GM12878 (cell line): Measurements from ENCODE around the gene FAM107A. TPM values are rescaled to one million over a fixed set of nuclear protein-coding genes. Genes with fewer than 3 reads are reported as not detected.

Experiments
- ATAC-seq: fragments of 200-7000 bp; cut with Tn5 transposase; 3 replicates; pipeline ENCODE4 v1.9.1; 2020; ENCODE audit warnings: mild to moderate bottlenecking, moderate library complexity
- BruUV-seq: library from RNA; stranded (reverse); fragments of 400-500 nt; replicated peaks from 2 replicates; lab custom pipeline; 2021; lab: Mats Ljungman, UMichigan
- CTCF ChIA-PET: fragments of 300-600 bp; sonication (Branson Sonifier 250); formaldehyde crosslinking; extraction: SDS; loops from one replicate; lab custom pipeline; 2021; ENCODE audit warnings: inconsistent platforms; lab: Yijun Ruan, JAX
- POLR2A ChIA-PET: fragments of 350-600 bp; formaldehyde crosslinking; extraction: SDS; loops from one replicate; lab custom pipeline; 2021; ENCODE audit warnings: inconsistent platforms; lab: Charles Lee
- RAD21 ChIA-PET: fragments of 300-600 bp; sonication (Branson Sonifier 250); formaldehyde crosslinking; loops from one replicate; lab custom pipeline; 2023; ENCODE audit warnings: antibody characterized with exemption; ENCODE audit not compliant: unreplicated experiment; lab: Charles Lee
- SMC1A ChIA-PET: fragments of 300-600 bp; sonication (Branson Sonifier 250); formaldehyde crosslinking; loops from one replicate; lab custom pipeline; 2023; ENCODE audit not compliant: unreplicated experiment, uncharacterized antibody; lab: Charles Lee
- DNase-seq: peaks from one replicate; pipeline ENCODE4 v3.0.0-alpha.2; 2011; ENCODE audit warnings: low read depth, low spot score
- FAIRE-seq: peaks from 3 replicates; lab custom pipeline; 2011; peaks lifted over from hg19 to GRCh38; lab: Jason Lieb, UNC
- H2AFZ ChIP-seq: 2 replicates; pipeline ENCODE4 v1.6.0; 2011; ENCODE audit warnings: low read depth, low read length, control low read depth; ENCODE audit not compliant: control insufficient read depth
- H3K27ac ChIP-seq: 2 replicates; pipeline ENCODE4 v1.5.1; 2011; ENCODE audit warnings: control low read depth; ENCODE audit not compliant: control insufficient read depth, insufficient read depth
- H3K27me3 ChIP-seq, 2 experiments: replicated peaks in 1 of 2; 2 replicates each; pipeline versions ENCODE4 v1.6.0 to v1.6.1; 2011; ENCODE audit warnings: low read length in 1 of 2; ENCODE audit not compliant: control insufficient read depth in 2 of 2, insufficient read depth in 2 of 2
- H3K36me3 ChIP-seq, 2 experiments: 2 replicates each; pipeline ENCODE4 v1.5.1; 2011; ENCODE audit warnings: low read length in 1 of 2; ENCODE audit not compliant: control insufficient read depth in 2 of 2, insufficient read depth in 2 of 2
- H3K4me1 ChIP-seq: 2 replicates; pipeline ENCODE4 v1.6.1; 2011; ENCODE audit warnings: mild to moderate bottlenecking, low read length, moderate library complexity, mixed read lengths; ENCODE audit not compliant: control insufficient read depth, insufficient read depth
- H3K4me2 ChIP-seq: 2 replicates; pipeline ENCODE4 v1.6.0; 2011; ENCODE audit warnings: control low read depth; ENCODE audit not compliant: control insufficient read depth, insufficient read depth
- H3K4me3 ChIP-seq: fragments of 200-600 bp; sonication (generic); 2 replicates; pipeline ENCODE4 v1.5.1; 2016
- H3K79me2 ChIP-seq: 2 replicates; pipeline ENCODE4 v1.6.0; 2011; ENCODE audit warnings: low read length; ENCODE audit not compliant: control insufficient read depth, insufficient read depth
- H3K9ac ChIP-seq: 2 replicates; pipeline ENCODE4 v1.8.0; 2011; ENCODE audit warnings: low read length, control low read depth, mixed read lengths; ENCODE audit not compliant: control insufficient read depth, insufficient read depth
- H3K9me3 ChIP-seq: replicated peaks from 3 replicates; pipeline ENCODE4 v1.5.1; 2011; ENCODE audit warnings: mild to moderate bottlenecking, low read length; ENCODE audit not compliant: control insufficient read depth, insufficient read depth
- H4K20me1 ChIP-seq: 2 replicates; pipeline ENCODE4 v1.6.0; 2011; ENCODE audit not compliant: control insufficient read depth, insufficient read depth
- BCL11A ChIP-seq: IDR thresholded peaks from 2 replicates; pipeline ENCODE4 v1.6.1; 2011; ENCODE audit warnings: low read depth, low read length
- CEBPB ChIP-seq, 2 experiments: fragments of 150-350 bp in 1 of 2; IDR thresholded peaks; 2 replicates each; pipeline ENCODE4 v1.6.1; 2012 to 2014; ENCODE audit warnings: low read depth in 2 of 2, low read length in 2 of 2, borderline replicate concordance in 1 of 2, inconsistent platforms in 1 of 2
- CHD1 ChIP-seq: IDR thresholded peaks from 2 replicates; pipeline ENCODE4 v1.6.1; 2012; ENCODE audit warnings: low read depth, low read length, improper control_type of control experiment
- CREB1 ChIP-seq: IDR thresholded peaks from 2 replicates; pipeline ENCODE4 v1.6.1; 2012; ENCODE audit warnings: low read depth, mild to moderate bottlenecking, inconsistent platforms
- CREM ChIP-seq: IDR thresholded peaks from 2 replicates; pipeline ENCODE4 v1.6.1; 2014; ENCODE audit warnings: antibody characterized with exemption, low read depth
- HCFC1 ChIP-seq: fragments of 150-350 bp; IDR thresholded peaks from 2 replicates; pipeline ENCODE4 v1.6.1; 2014; ENCODE audit warnings: low read length
- JUND ChIP-seq: IDR thresholded peaks from 2 replicates; pipeline ENCODE4 v1.6.1; 2012; ENCODE audit warnings: low read depth, mild to moderate bottlenecking, low read length, improper control_type of control experiment, moderate library complexity
- MYC ChIP-seq: IDR thresholded peaks from 2 replicates; pipeline ENCODE4 v1.6.1; 2011; ENCODE audit warnings: mild to moderate bottlenecking, low read length, moderate library complexity, inconsistent platforms; ENCODE audit not compliant: insufficient read depth, insufficient replicate concordance, insufficient read length, severe bottlenecking
- NR2C1 ChIP-seq: fragments of 450-650 bp; IDR thresholded peaks from 2 replicates; pipeline ENCODE4 v1.6.1; 2017; ENCODE audit warnings: antibody characterized with exemption, mild to moderate bottlenecking, moderate library complexity
- PAX5 ChIP-seq: IDR thresholded peaks from 2 replicates; pipeline ENCODE4 v1.6.1; 2011; ENCODE audit warnings: low read depth, low read length, borderline replicate concordance
- POU2F2 ChIP-seq: IDR thresholded peaks from 3 replicates; pipeline ENCODE4 v1.6.1; 2011; ENCODE audit warnings: low read depth, mild to moderate bottlenecking, low read length, borderline replicate concordance
- RFX5 ChIP-seq: IDR thresholded peaks from 2 replicates; pipeline ENCODE4 v1.6.1; 2011; ENCODE audit warnings: low read depth, low read length, improper control_type of control experiment
- SRF ChIP-seq, 2 experiments: IDR thresholded peaks; 2 replicates each; pipeline ENCODE4 v1.6.1; 2011; ENCODE audit warnings: low read depth in 2 of 2, low read length in 2 of 2, mild to moderate bottlenecking in 1 of 2, moderate library complexity in 1 of 2
- SUZ12 ChIP-seq: fragments of 200-600 bp; sonication (generic); IDR thresholded peaks from one replicate; pipeline ENCODE4 v1.6.1; 2018; ENCODE audit warnings: antibody characterized with exemption, mild to moderate bottlenecking; ENCODE audit not compliant: unreplicated experiment
- TCF7 ChIP-seq: IDR thresholded peaks from 2 replicates; pipeline ENCODE4 v1.6.1; 2014; ENCODE audit warnings: antibody characterized with exemption, borderline replicate concordance
- ZZZ3 ChIP-seq: IDR thresholded peaks from 2 replicates; pipeline ENCODE4 v1.6.1; 2011; ENCODE audit warnings: low read depth; ENCODE audit not compliant: control insufficient read depth, insufficient read length
- WGBS: methylation state at CpG from one replicate; pipeline ENCODE4 v1.1.6; 2016; ENCODE audit warnings: low lambda C conversion rate; ENCODE audit not compliant: insufficient replicate concordance, insufficient coverage; ENCODE audit errors: missing lambda C conversion rate; 5-methylcytosine and 5-hydroxymethylcytosine counted together
- in situ Hi-C: fragments of 300-500 bp; cut with MboI; formaldehyde crosslinking; loops from 9 replicates; pipeline ENCODE4 v1.14.3; 2018; ENCODE audit warnings: mixed read lengths
- intact Hi-C: fragments of 100-400 bp; cut with micrococcal nuclease; formaldehyde crosslinking; loops from one replicate; pipeline ENCODE4 v1.14.2; 2022; ENCODE audit not compliant: unreplicated experiment
- polyA plus RNA-seq, 11 experiments: library from polyadenylated mRNA; depleted of rRNA in 4 of 11; unstranded in 6 of 11; stranded (reverse) in 5 of 11; fragments of >200 nt; fragmentation: Nextera tagmentation in 4 of 11; fragmentation: Illumina TruSeq in 1 of 11; extraction: Ambion mirVana in 4 of 11; extraction: Trizol in 1 of 11; gene quantifications; 1 replicate in 1 of 11; 2 replicates in 10 of 11; pipeline versions ENCODE4 v1.2.1 to v1.2.3, GENCODE V29; 2011 to 2016; ENCODE audit warnings: inconsistent platforms in 2 of 11, missing spikeins in 2 of 11, low read depth in 1 of 11
- total RNA-seq, 4 experiments: library from RNA; depleted of rRNA in 3 of 4; stranded (reverse); fragments of >200 nt in 3 of 4; fragmentation: Illumina TruSeq in 1 of 4; extraction: Trizol in 1 of 4; gene quantifications; 2 replicates each; pipeline versions ENCODE4 v1.2.1 to v1.2.3, GENCODE V29; 2013 to 2021
- TF ChIP-seq, protein P1 (sequence below): IDR thresholded peaks from 2 replicates; pipeline ENCODE4 v1.6.1; 2011; ENCODE audit warnings: low read depth, low read length, improper control_type of control experiment, borderline replicate concordance

The FAM107A gene
- total and polyA plus RNA-seq, 10 of the 15 experiments (the other 5 are each of a cell fraction or from before 2014, with no cell fraction given) = not detected

DNA sequence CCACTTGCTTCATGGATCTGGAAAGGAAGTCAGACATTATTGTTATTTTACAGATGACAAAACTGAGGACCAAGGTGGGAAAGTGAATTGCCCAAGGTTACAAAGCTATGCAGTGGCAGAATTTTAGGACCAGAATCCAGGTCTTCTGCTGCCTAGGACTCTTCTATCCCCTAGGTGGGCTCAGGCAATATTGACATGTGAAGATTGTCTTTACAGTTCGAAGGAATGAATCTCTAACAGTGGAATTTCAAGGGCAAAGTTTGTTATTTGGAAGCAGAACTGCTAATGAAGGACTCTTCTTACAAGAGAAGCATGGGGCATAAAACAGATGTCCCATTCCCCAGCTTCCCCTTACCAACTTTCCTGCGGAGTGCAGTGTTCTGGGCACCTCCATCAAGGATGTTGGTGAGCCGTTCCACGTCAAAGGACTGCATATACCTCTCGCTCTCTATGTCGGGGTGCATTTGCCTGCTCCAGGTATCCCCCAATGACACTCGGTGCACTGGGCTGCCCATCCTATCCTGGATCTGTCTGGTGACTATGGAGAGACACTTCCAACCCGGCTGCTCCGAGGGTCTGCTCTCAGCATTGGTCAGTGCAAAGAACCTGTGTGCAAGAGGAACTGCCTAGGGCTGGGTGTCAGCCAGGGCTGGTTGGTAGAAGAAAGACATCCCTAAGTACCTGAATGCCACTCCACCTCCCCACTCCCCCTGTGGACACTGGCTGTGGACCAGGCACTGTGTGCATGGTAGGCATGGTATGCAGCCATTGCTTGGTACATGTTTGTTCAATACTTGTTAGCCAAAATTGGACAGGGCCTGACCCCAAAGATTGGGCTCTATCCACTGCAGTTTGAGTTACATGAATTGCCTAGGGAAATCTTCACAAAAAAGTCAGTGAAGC, 42.3 kb downstream of the FAM107A start:
- 30% methylated on average over 9 of the region's 9 CpGs for WGBS
- in situ Hi-C loops = loop anchor here (5.0 to 10.0 kb wide), 2 partner anchors 210 to 353 kb away; no protein-coding TSS in a partner anchor
- RAD21 ChIA-PET = interaction anchor here (0.6 to 1.5 kb wide), 3 partner anchors 71 to 268 kb away, joined by 3 to 7 read pairs (median 3); partner anchors contain the start of genes HTD2 and RPP14

More for the DNA sequence above, 42.3 kb downstream of the FAM107A start:
- H3K79me2 ChIP-seq = no peaks in the 10 kb centered on the region
- intact Hi-C loops = loop anchor here (5.0 kb wide), 1 partner anchor 103 kb away; the partner anchor contains the start of gene PDHB
- no peaks in the 10 kb centered on the region for H3K36me3 ChIP-seq
- H3K9me3 ChIP-seq = no peaks in the 10 kb centered on the region
- SMC1A ChIA-PET = interaction anchor here (1.0 to 4.0 kb wide), 7 partner anchors 40 to 358 kb away, joined by 3 to 20 read pairs (median 3); partner anchors contain the start of genes HTD2 and RPP14
- no peaks in the 10 kb centered on the region; a peak in 1 of 4 replicates for H3K27me3 ChIP-seq
- H3K4me3 ChIP-seq = no peak overlapping the region
- DNase-seq = no peak
- POLR2A ChIA-PET = no interaction called here
- no peak for ATAC-seq
- TF ChIP-seq NR2C1 (no peak), HCFC1 (no peak), MYC (no peak), SRF (IDR thresholded peaks at IDR 0.05; ENCODE audit: low read depth in 2 of 2, low read length in 2 of 2) (no peak), CREB1 (no peak), TCF7 (no peak), RFX5 (no peak), BCL11A (no peak), SUZ12 (no peak), CHD1 (no peak), CEBPB (IDR thresholded peaks at IDR 0.05; ENCODE audit: borderline replicate concordance in 1 of 2, low read depth in 2 of 2, low read length in 2 of 2) (no peak), ZZZ3 (no peak), JUND (no peak), PAX5 (no peak), CREM (no peak), POU2F2 (no peak)
- TF ChIP-seq, protein P1, sequence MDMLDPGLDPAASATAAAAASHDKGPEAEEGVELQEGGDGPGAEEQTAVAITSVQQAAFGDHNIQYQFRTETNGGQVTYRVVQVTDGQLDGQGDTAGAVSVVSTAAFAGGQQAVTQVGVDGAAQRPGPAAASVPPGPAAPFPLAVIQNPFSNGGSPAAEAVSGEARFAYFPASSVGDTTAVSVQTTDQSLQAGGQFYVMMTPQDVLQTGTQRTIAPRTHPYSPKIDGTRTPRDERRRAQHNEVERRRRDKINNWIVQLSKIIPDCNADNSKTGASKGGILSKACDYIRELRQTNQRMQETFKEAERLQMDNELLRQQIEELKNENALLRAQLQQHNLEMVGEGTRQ = no peak
- no peak overlapping the region for H3K9ac ChIP-seq
- H3K4me2 ChIP-seq = no peak overlapping the region
- no peaks in the 10 kb centered on the region for H3K4me1 ChIP-seq
- no peak for FAIRE-seq
- CTCF ChIA-PET = interaction anchor here (0.8 to 4.5 kb wide), 11 partner anchors 44 to 347 kb away, joined by 3 to 34 read pairs (median 4); partner anchors contain the start of genes HTD2, KCTD6 and RPP14
- no TSS peak for BruUV-seq
- no peak overlapping the region for H2AFZ ChIP-seq
- H4K20me1 ChIP-seq = no peaks in the 10 kb centered on the region
- no peak overlapping the region for H3K27ac ChIP-seq
